GM18909 (cell line): ENCODE measurements around the gene TMEM175.
"Not testable (repeated sequence)": the region's sequence is repeated elsewhere in the genome, so short reads cannot be mapped to it uniquely, and the experiment has no call there.

Experiments
- ATAC-seq: cut with Tn5 transposase; IDR thresholded peaks from one replicate; pipeline ENCODE4 v1.9.1; 2021; ENCODE audit warnings: mild to moderate bottlenecking; ENCODE audit not compliant: unreplicated experiment, poor library complexity

The TMEM175 gene

GRCh38 chr4:998096-998691 lies 65.9 kb downstream of the TMEM175 start:
- no peak for ATAC-seq

GRCh38 chr4:999240-999863 lies 67.1 kb downstream of the TMEM175 start:
- ATAC-seq: not testable (repeated sequence)

DNA sequence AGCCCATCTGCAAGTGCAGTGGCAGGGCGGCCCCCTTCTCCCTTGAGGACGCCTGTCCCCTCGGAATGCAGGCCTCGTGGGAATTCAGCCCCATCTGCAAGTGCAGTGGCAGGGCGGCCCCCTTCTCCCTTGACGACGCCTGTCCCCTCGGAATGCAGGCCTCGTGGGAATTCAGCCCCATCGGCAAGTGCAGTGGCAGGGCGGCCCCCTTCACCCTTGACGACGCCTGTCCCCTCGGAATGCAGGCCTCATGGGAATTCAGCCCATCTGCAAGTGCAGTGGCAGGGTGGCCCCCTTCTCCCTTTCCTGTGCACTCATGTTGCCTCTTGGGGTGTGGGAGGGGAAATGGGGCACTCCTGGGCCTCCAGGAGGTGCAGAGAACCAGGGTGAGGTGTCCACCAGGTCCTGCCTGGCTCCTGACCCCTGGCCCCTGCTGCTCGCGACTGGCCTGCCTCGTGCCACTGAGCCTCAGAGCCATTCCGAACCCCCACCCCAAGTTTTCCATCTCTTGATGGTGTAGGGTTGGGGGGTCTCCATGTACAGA lies 67.7 kb downstream of the TMEM175 start:
- no peak for ATAC-seq

DNA sequence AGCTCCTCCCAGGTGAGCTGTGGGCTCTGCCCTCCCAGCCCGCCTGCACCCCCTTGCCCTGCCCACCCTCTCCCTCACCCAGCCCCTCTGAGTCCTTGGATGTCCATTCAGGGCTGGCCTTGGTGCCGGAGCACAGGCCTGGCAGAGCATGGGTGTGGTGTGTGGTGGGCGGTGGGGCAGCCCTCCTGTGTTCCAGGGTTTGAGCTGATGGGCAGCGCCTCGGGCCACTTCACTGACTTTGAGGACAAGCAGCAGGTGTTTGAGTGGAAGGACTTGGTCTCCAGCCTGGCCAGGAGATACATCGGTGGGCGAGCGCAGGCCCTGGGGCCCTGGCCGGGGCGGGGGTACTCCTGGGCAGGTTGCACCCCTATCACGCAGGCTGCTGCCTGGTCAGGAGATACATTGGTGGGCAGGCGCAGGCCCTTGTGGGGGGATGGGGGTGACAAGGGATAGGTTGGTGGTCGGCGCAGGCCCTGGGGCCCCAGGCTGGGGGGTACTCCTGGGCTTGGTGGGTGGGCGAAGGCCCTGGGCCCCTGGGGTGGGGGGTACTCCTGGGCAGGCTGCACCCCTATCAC lies 68.5 kb downstream of the TMEM175 start:
- ATAC-seq: no peak

DNA sequence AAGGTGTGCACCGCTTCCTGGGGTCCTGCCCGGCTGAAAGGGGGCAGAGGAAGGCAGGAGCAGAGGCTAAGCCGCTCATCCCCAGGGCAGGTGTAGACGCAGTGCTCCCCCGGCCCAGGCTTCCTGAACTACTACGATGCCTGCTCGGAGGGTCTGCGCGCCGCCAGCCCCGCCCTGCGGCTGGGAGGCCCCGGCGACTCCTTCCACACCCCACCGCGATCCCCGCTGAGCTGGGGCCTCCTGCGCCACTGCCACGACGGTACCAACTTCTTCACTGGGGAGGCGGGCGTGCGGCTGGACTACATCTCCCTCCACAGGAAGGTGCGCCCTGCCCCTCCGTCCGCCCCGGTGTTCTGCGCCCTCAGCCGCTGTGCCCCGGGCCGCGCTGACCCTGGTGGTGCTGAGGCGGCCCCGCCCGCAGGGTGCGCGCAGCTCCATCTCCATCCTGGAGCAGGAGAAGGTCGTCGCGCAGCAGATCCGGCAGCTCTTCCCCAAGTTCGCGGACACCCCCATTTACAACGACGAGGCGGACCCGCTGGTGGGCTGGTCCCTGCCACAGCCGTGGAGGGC lies 69.4 kb downstream of the TMEM175 start:
- no peak for ATAC-seq

GRCh38 chr4:1002131-1002630 lies 69.9 kb downstream of the TMEM175 start:
- ATAC-seq: no peak

- no peak for ATAC-seq
These were observed 70.5 kb downstream of the TMEM175 start for GRCh38 chr4:1002631-1003251.

- ATAC-seq: no peak
These were observed 71.2 kb downstream of the TMEM175 start for GRCh38 chr4:1003271-1004070.

- ATAC-seq: no peak
These were observed 71.8 kb downstream of the TMEM175 start for GRCh38 chr4:1004071-1004418.

DNA sequence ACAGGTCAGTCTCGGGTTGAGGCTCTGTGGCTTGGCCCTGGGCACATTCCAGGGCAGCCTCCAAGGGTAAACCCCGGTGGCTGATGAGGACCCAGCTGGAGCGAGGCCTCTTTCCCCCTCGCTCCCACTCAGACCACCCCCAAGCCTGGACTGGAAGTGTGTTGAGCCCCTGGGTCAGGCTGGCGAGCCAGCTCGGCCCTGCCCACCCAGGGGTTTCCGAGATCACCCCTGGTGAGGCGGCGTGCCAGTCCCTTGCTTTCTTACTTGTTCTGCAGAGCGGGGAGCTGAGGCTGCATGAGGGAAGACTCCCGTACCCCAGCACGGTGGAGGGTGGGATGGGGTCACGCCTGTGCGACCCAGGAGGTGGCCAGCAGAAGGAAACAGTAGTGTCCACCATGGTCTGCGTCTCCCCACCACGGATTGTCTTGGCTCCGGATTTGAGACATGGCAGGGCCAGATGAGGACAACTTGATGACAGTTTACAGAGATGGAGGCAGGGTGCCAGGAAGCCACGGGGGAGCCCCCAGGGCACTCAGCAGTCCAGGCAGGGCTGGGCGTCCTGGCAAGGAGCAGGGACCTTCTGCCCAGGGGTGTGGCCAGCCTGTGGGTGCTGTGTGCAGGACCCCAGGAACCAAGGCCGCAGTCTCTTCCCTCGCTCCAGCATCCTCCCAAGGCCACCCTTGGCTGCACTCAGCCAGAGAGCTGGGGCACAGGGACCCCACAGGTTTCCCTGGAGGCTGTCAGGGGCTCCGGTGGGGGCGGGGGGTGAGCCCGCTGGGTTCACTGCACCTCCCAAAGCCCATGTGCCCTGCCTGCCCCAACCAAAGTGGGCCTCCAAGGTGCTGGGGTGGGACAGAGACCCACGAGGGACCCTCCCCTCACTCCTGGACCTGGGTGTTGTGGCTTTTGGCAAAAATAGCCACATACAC lies 72.6 kb downstream of the TMEM175 start:
- ATAC-seq: no peak

- ATAC-seq: no peak
These were observed 74.6 kb downstream of the TMEM175 start for GRCh38 chr4:1006856-1007255.
